GM19452 (cell line): Measurements from ENCODE around the gene THG1L.
A peak's percentile ranks its signal among the peaks of the same experiment; 100 is the strongest.
"Not testable (repeated sequence)": the region's sequence is repeated elsewhere in the genome, so short reads cannot be mapped to it uniquely, and the experiment has no call there.

Experiments used
- ATAC-seq: cut with Tn5 transposase; IDR thresholded peaks from one replicate; pipeline ENCODE4 v1.9.1; 2021; ENCODE audit not compliant: unreplicated experiment

The THG1L gene

DNA sequence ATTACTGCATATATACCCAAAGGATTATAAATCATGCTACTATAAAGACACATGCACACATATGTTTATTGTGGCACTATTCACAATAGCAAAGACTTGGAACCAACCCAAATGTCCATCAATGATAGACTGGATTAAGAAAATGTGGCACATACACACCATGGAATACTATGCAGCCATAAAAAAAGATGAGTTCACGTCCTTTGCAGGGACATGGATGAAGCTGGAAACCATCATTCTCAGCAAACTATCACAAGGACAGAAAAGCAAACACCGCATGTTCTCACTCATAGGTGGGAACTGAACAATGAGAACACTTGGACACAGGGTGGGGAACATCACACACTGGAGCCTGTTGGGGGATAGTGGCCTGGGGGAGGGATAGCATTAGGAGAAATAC is 4.6 kb upstream of the THG1L start:
- not testable (repeated sequence) for ATAC-seq

- not testable (repeated sequence) for ATAC-seq
Measured at GRCh38 chr5:157727858-157728257, 3.4 kb upstream of the THG1L start.

DNA sequence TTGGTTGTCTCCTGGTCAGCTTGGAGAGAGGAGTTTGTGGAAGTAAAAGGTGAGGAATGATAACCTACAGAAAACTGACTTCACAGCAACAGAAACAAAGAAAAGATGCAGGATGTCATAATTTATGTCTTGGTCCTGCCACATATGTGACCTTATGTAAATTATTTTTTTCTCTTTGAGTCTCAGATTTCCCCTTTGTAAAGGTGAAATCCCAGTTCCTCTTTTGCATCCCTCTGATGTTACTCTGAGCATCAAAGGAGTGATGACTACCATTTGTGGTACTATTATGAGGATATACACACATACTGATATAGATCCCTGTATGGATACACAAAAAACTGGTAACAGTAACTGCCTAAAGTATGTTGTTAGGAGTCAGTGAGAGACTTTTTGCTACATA is 1.4 kb upstream of the THG1L start:
- peak; percentile 68 for ATAC-seq

- no peak for ATAC-seq
Measured at GRCh38 chr5:157730900-157731271, 334 bp upstream of the THG1L start.

DNA sequence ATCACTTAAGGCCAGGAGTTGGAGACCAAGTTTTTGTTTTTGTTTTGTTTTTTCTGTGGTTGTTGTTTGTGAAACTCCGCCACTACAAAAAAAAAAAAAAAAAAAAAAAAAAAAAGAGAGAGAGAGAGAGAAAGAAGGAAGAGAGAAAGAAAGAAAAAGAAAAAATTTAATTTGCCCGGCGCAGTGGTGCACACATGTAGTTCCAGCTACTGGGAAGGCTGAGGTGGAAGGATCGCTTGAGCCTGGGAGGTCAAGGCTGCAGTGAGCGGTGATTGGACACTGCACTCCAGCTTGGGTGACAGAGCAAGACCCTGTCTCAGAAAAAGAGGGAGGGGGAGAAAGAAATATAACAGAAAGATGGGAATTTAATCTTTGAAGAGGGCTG is 902 bp downstream of the THG1L start:
- ATAC-seq: no peak

- ATAC-seq: no peak
Measured at GRCh38 chr5:157732596-157733262, 1.5 kb downstream of the THG1L start.

DNA sequence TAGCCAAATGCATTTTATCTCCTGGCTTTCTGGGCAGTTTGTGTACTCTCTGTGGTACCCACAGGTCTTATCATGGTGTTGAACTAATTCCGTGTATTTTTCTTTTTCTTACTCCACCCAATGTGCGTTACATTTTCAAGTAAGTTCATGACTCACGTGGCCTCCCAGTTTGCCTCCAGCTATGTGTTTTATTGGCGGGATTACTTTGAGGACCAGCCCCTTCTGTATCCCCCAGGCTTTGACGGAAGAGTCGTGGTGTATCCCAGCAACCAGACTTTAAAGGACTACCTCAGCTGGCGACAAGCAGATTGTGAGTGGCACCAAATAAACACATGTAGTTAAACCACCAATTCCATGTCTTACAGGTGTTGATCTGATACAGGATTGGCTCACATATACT is 3.2 kb downstream of the THG1L start:
- ATAC-seq: no peak

DNA sequence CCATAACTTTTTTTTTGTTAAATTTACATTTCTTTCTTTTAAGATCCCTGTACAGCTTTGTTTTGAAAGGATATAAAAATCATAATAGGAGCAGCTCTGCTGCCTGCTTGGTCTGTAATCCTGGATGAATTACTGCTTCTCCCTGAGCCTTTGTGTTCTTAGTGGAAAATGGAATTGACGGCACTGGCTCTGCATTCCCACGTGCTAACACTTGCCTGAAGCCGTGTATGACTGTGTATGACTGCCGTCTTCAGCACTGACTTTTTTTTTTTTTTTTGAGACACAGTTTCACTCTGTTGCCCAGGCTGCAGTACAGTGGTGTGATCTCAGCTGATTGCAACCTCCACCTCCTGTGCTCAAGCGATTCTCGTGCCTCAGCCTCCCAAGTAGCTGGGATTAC is 4.8 kb downstream of the THG1L start:
- ATAC-seq: no peak

- ATAC-seq: no peak
Measured at GRCh38 chr5:157739388-157740228, 8.4 kb downstream of the THG1L start.

DNA sequence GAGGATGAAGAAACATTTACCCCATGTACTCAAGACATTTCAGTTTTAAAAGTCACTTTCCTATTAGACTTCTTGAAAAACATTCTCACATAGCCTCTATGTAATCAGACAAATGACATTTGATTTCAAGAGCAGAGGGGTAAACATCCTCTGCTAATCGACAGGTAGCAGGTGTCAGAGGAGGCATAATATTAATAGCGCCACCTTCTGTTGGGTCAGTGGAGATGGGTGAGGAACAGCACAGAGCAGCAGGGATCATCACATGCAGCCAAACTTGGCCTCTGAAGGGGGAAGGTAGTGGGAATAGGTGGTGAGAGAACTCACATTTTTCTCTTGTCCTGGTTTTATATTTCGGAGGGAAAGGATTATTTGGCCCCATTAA is 9.0 kb downstream of the THG1L start:
- ATAC-seq: no peak

- no peak for ATAC-seq
Measured at GRCh38 chr5:157741131-157741530, 9.9 kb downstream of the THG1L start.

- peak; percentile 96 for ATAC-seq
Measured at GRCh38 chr5:157743163-157744050, 12.2 kb downstream of the THG1L start, which contains the start of gene LSM11. TSS of gene LSM11 (plus strand) at chr5:157743712. CDS start at chr5:157743751, 39 bp downstream.

DNA sequence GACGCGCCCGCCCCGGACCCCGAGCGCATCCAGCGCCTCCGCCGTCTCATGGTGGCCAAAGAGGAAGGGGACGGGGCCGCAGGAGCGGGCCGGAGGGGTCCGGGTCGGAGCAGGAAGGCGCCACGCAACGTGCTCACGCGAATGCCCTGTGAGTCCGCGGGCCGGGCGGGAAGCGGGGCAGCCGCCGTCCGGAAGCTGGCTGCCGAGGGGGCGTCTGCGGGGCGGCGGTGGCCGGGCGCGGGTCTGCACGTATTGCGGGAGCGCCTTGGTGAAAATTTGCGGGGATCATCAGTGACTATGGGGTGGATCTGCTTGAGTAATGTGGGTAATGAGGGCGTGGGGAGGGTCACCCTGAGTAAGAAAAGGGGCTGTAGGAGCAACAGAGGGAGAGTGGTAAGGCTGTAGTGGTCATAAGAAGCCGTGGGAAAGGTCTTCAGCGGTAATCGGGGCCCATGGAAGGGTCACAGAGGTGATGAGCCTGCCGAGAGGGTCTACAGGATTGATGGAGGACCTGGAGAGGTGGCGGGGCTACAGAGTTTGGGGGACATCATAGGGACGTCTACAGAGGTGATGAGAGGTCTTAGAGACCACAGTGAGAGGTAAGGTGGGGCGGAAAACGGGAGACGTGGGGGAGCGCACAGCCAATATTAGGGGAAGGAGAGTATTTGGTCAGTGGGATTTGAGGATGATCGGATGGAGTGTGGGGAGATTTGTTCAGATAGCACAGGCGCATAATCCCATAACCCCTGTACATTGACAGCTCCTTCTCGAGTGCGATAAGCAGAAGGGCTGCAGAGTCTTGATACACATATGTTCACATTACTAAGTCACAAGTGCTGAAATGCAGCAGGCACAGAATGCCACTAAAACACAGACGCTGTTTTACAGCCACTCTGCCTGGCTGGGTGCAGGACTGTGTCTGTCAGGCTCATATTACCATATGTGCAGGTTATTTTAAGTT is 13.1 kb downstream of the THG1L start:
- peak; percentile 29 for ATAC-seq

- no peak for ATAC-seq
Measured at GRCh38 chr5:157745041-157745456, 13.8 kb downstream of the THG1L start.

DNA sequence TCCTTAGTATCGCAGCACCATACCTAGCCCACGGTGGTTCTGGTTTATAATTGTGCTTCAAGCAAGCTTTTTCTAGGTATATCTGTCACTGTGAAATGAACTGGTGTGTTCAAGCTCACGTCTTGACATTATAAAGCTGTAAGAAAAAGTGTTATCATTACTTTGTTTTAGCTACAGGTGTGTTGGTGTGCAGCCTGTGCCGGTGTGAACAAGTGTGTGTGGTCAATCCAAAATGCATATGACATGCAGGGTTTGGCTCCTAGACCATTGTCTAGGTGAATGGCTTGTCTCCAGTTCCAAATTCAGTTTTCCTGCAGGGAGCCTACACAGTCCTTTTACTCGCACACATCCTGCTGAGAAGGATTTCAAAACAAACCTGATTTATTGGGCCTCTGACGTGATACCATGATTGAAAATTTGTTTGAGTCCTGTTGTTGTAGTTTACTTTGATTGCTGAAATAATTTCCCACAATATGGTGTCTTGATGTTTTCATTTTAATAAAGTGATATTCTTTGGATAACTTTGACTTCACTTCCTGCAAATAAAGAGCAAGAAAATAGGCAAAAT is 16.0 kb downstream of the THG1L start:
- ATAC-seq: no peak

DNA sequence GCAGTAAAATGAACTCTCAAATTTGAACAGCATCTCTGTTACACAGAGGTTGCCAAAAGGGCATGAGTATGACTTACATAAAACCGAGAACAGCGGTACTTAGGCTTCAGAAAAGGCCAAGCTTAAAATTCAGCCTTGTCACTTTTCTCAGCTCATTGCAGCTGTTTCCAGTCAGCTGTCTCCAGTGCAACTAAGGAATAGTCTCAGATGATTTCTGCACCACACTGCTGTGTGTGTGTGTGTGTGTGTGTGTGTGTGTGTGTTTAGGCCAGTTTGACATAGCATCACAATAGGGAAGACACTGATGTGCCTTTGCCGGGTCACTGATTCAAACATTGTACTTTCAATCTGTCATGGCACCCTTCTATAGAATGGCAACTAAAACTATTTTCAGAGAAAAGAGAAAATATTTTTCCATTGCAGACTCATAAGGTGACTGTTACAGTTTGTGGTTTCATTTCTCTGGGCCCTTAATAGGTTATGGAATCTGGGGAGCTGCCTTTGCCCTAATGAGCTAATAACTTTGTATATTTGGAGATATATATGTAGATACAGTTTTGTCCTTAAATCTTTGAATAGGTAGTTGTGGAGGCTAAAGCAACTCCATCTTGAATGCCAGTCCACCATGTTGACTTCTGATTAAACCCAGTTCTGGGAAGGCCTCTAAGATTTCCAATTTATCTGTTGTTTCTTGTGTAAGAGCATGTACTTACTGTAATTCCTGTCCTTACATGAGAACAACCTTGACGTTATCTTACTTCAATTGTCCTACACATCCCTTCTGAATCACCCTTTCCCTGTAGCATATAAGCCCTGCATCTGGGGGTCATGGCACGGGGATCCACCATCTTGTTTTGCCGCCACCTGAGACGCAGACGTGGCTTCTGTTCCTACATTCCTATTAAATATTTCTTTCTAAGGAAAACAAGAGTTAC is 16.8 kb downstream of the THG1L start:
- ATAC-seq: no peak

DNA sequence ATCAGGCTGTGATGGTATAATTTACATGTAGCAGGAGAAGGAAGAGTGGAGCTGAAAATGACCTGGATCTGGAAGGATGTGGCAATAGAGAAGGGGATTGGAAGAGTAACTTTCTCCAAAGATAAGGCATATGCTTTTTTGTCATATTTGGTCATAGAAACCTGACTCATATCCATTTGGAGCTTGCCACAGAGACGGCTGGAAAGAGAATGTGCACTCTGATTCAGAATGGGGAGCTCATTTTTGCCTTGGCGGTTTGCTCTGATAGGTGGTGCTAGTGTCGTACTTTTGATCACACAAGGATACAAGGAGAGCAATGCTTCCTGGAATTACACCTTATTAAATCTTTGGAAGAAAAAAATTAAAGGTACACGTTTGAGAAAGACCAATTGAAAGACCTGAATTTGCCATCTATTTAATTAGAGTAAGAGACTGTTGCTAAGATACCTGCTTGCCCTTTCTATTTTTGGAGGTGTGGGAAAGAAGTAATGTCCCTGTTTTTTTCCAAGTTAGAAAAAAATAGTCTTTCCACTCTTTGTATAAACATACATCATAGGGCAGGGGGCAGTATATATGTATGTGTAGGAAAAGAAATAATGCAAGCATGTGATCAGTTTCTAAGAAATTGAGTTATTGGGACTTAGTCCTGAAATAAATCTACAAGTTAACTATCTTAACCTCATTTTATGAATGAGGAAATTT is 17.7 kb downstream of the THG1L start:
- ATAC-seq: no peak

DNA sequence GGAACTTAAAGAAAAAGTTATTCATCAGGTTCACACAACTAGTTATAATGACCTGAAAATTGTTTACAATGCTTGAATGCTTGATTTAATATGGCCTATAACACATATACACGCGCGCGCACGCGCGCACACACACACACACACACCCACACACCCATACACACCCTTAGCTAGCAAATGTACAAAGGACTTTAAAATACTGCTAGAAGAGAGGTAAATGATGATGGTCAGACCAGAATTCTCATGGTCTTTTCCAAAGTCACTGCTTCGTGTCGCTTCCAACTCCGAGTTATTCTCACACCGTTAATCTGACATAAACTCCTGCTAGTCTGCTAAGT is 18.2 kb downstream of the THG1L start:
- no peak for ATAC-seq
